ENCODE results near the gene ZRANB3.

- no peak for TF ChIP-seq CTCF (IDR thresholded peaks at IDR 0.05; ENCODE audit: poor library complexity)
- TF ChIP-seq EZH2phosphoT487 (IDR thresholded peaks at IDR 0.05; ENCODE audit: low read depth, severe bottlenecking, unreplicated experiment), result no peak
- TF ChIP-seq EZH2 (IDR thresholded peaks at IDR 0.05; ENCODE audit: borderline replicate concordance), result no peak
Observed at GRCh38 chr2:135349941-135350340, 181.1 kb downstream of the ZRANB3 start.

All from hepatocyte (in vitro differentiated cells).